HG02610 (cell line): Measurements from ENCODE around the gene MASP2.
"Not testable (repeated sequence)": the region's sequence is repeated elsewhere in the genome, so short reads cannot be mapped to it uniquely, and the experiment has no call there.

ENCODE experiments used
- ATAC-seq: cut with Tn5 transposase; IDR thresholded peaks from one replicate; pipeline ENCODE4 v1.9.1; 2021; ENCODE audit warnings: mild to moderate bottlenecking, moderate library complexity; ENCODE audit not compliant: unreplicated experiment

MASP2 gene

GRCh38 chr1:11039351-11040104 is 7.5 kb downstream of the MASP2 start:
- no peak for ATAC-seq

- no peak for ATAC-seq
Observed at GRCh38 chr1:11037740-11038182, 9.3 kb downstream of the MASP2 start.

- not testable (repeated sequence) for ATAC-seq
Observed at GRCh38 chr1:11037019-11037739, 9.9 kb downstream of the MASP2 start.

GRCh38 chr1:11031624-11032262 is 15.3 kb downstream of the MASP2 start:
- no peak for ATAC-seq

GRCh38 chr1:11030865-11031264 is 16.2 kb downstream of the MASP2 start:
- ATAC-seq, result no peak

- ATAC-seq, result no peak
Observed at GRCh38 chr1:11028018-11028417, 19.0 kb downstream of the MASP2 start.

GRCh38 chr1:11027316-11027715 is 19.7 kb downstream of the MASP2 start:
- ATAC-seq, result no peak

GRCh38 chr1:11026903-11027302 is 20.1 kb downstream of the MASP2 start:
- ATAC-seq, result no peak

GRCh38 chr1:11026052-11026451 is 21.0 kb downstream of the MASP2 start:
- ATAC-seq, result no peak

- ATAC-seq, result no peak
Observed at GRCh38 chr1:11025618-11026017, 21.4 kb downstream of the MASP2 start.

GRCh38 chr1:11024874-11025203 is 22.2 kb downstream of the MASP2 start:
- ATAC-seq, result no peak

- no peak for ATAC-seq
Observed at GRCh38 chr1:11024154-11024873, 22.7 kb downstream of the MASP2 start.

GRCh38 chr1:11023201-11023600 is 23.8 kb downstream of the MASP2 start:
- no peak for ATAC-seq

- ATAC-seq, result no peak
Observed at GRCh38 chr1:11019971-11020370, 27.1 kb downstream of the MASP2 start.

GRCh38 chr1:11019358-11019757 is 27.7 kb downstream of the MASP2 start:
- not testable (repeated sequence) for ATAC-seq

GRCh38 chr1:11013160-11013531 is 33.9 kb downstream of the MASP2 start:
- ATAC-seq, result no peak

GRCh38 chr1:11012260-11013159 is 34.5 kb downstream of the MASP2 start, which contains the start of gene TARDBP:
TARDBP (plus strand) TSS chr1:11012654; CDS start chr1:11013728, 1,074 bp downstream.
- peak; percentile 79 for ATAC-seq

- no peak for ATAC-seq
Observed at GRCh38 chr1:11000526-11000925, 46.5 kb downstream of the MASP2 start.

GRCh38 chr1:10996100-10996499 is 50.9 kb downstream of the MASP2 start:
- no peak for ATAC-seq

GRCh38 chr1:10992864-10993263 is 54.2 kb downstream of the MASP2 start:
- no peak for ATAC-seq
